Dermis blood vessel endothelial cell (primary cell): ENCODE data around the gene C2CD4A. TPM values are rescaled to one million over a fixed set of nuclear protein-coding genes. Genes with fewer than 3 reads are reported as not detected.
"Not testable (repeated sequence)": the region's sequence is repeated elsewhere in the genome, so short reads cannot be mapped to it uniquely, and the experiment has no call there.

Experiments
- DNase-seq: peaks from one replicate; pipeline ENCODE4 v3.0.0; 2010
- total RNA-seq: library from RNA; depleted of rRNA; stranded (reverse); fragments of >200 nt; gene quantifications from 2 replicates; pipeline ENCODE4 v1.2.3, GENCODE V29; 2014

The C2CD4A gene
- 1.5 and 2.7 TPM in 2 replicates for total RNA-seq

DNA sequence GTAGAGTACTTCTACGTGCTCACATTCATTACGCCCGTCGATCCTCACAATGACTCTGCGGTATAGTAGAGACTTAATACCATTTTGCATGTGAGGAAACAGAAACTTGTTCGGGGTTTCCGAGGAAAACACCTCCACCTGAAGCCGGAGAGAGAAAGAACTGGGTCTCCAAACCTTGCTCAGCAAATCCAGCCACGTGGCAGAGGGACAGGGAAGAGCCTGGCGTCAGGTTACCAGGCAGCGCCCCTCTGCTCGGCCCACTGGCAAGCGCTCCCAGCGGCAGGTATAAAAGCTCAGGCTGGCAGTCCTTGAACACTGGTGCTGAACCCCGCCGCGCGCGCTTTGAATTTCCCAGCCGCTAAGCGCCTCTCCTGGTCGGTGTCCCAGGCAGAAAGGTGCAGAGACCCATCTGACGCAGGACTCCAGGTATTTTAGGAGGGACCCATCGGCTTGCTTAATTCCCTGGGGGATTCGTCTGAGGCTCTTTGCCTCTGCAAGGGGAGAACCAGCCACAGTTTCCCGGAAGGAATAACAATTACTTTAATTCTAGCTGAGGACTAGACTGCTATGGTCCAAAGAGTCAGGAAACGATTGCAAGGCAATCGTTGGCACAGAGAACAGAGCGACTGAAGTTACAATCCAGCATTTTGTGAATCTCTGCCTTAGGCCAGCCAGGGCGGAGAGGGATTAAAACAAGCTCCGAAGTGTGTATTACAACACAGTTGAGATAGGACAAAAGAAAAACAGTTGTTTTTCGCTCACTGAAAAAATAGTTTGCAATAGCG is at the start of gene C2CD4A:
Gene C2CD4A, plus strand, starts transcription at position 315 of the 785 bp plus-strand sequence. CDS start 637 bp downstream, outside the sequence.
- DNase-seq = peak; percentile 82

GRCh38 chr15:62020576-62021160 is 46.1 kb upstream of the C2CD4A start:
- DNase-seq = no peak

GRCh38 chr15:62021991-62022600 is 44.7 kb upstream of the C2CD4A start:
- DNase-seq = peak; percentile 17

GRCh38 chr15:62026487-62027262 is 40.1 kb upstream of the C2CD4A start:
- no peak for DNase-seq

DNA sequence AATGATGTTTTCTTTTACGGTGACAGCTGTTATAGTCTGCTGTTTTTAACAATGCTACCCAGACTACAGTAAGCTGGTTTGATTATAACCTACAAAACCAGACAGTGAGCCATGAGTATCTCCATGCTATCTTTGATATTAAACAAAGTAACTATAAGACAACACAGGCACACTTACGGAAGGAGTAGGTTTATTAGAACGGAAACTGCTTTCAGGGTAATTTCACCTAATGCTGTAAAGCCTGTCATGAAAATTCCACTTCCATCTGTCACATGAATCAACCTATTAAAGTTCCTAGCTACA is 39.6 kb upstream of the C2CD4A start:
- peak; percentile 3 for DNase-seq

DNA sequence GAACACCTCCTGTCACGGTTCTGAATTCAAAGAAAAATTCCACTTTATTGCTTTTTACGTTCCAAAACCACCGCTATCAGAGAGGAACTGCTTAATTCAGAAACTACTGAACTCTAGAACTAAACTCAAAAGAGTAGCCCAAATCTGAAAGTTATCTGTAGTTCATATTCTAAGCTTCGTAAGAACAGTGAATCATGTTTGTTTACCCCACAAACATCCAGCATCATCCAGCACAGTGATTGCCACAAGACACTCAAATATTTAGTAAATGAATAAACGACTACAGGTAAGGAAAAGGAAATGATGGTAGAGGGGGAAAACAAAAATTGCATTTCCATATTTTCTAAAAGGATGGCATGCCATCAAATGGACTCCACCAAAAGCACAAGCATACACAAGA is 38.9 kb upstream of the C2CD4A start:
- no peak for DNase-seq

DNA sequence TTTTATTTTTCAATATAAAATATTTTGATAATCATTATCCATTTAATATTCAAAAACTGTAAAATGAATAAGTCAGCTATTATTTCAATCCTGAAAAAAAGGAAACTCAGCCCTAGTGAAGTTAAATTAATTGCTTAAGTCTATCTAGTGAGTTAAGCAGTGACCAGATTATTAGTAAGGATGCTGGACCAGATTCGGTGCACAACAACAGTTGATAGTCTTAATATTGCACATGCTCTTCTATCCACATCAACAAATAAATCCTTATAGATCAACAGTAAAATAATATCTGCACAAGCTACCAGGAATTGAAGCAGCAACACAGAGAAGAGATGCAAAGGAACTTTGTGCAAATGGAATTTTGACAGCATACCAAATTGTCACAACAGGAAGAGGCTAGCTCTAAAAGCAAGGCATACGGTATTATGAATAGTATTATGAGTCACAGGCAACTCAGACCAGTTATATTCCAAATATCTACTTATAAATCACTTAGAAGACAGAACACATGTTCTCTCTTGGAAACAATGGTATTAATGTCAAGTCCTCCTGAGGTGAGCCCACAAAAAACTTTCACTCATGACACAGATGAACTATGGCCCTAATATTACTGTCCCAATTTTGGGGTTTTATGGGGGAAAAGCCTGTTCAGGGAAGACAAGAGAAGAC is 31.4 kb upstream of the C2CD4A start:
- peak; percentile 66 for DNase-seq

- DNase-seq = no peak
These were observed 20.6 kb upstream of the C2CD4A start for GRCh38 chr15:62046078-62046743.

DNA sequence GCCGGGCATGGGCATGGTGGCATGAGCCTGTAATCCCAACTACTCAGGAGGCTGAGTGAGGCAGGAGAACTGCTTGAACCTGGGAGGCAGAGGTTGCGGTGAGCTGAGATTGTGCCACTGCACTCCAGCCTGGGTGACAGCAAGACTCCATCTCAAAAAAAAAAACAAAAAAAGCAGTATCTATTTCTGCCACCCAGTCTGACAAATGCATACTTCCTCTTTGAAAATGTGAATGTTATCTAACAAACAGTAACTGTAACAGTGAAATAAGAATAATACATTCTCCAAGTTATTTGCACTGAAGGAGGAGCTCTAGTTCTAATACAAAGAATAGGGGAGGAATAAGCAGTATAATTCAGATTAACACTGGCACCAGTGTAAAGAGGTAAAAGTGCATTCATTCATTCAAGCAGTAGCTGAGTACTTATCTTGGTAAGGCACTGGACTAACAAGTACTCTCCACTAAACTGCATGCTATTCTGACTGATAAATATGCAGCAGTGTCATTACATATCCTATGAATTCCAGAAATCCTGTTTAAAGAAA is 19.4 kb upstream of the C2CD4A start:
- no peak for DNase-seq

- DNase-seq = not testable (repeated sequence)
These were observed 18.5 kb upstream of the C2CD4A start for GRCh38 chr15:62048254-62048653.

DNA sequence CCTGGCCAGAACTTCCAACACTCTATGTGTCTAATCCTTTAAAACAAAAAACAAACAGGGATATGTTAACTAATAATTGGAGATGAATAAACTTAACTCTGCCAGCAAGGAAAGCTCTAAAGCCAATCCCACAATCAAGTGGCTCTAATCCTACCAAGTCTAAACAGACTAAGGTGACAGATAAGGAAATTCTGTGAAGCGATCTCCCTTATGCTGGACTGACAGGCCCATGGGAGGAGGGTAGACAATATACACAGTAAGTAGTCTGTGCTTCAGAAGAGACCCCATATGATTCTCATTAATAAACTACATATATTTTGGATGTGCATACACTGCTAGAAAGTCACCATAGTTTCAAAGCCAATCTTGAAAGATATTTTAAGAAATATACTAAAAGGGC is 16.7 kb upstream of the C2CD4A start:
- DNase-seq = no peak

DNA sequence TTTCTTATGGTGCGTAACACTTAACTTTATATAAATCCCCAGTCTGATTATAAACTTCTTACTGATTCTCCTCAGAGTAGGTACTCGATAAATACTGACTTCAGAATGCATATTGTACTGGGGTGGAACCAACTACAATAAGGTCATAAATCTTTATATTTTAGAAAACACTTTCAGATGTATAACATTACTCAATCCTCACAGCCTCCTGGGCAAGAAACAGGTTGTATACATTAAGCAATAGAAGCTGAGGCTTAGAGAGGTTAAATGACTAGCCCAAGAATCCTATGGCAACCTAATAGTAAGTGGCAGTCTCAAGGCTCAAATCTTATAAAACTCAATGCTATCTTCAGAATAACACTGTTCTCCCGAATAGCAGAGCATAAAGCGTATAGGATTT is 15.6 kb upstream of the C2CD4A start:
- DNase-seq = no peak

DNA sequence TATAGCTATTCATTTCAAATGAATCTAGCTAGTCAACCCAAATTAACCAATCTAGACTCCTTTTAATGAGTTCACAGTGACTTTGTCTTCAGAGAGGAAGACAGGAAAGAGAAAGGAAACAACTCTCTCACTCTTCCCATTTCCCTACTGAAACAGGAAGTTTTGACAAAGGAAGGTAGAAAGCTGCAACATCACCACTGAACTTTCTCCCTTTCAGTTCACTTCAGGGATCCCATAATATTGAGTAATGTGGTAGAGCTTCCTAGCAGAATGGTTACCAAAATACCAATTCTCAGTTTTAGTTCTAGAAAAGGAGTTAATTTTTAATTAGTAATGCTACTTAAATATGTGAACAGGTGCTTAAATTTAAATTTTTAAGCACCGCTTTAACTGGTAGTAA is 14.1 kb upstream of the C2CD4A start:
- no peak for DNase-seq

DNA sequence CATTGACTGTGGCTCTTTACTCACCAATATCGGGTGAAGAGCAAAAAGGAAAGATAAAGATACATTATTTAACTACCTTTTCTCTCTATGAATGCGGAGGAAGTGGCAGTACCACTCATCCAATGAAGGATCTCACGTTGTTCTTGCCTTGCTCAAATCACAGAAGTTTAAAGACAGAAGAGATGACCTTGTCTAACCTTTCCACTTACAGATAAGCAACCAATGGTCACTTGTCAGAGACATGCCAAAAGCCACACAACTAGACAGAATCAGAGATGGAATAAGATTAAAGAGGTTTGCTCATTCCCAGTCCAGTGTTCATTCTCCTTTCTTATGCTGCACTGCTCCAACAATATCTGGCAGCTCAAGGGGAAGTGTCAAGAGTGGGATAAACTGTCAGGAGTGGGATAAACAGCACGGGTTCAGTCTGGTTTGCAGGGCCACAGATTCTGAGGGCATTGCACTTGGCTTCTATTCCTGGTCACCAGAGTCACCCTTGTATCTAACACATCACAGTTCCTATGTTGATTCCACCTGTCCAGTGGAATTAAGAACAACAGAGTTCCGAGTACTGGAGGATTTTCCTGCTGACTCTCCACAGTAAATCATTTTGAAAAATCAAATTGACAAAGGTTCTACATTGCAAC is 13.2 kb upstream of the C2CD4A start:
- DNase-seq = no peak

DNA sequence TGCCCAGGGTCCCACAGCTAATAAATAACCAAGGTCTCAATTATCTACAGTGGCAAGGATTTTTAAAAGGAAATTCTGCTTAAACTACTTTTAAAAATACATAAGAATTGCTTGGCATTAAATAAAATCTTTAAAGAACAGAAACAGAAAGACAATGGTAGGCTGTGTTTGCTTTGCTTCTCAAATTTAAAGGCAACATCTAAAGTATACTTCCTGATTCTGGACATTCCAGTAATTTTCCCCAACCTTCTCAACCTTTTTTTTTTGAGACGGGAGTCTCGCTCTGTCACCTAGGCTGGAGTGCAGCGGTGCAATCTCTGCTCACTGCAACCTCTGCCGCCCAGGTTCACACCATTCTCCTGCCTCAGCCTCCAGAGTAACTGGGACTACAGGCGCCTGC is 11.8 kb upstream of the C2CD4A start:
- DNase-seq = no peak

GRCh38 chr15:62057341-62057980 is 9.3 kb upstream of the C2CD4A start:
- DNase-seq = no peak

- no peak for DNase-seq
These were observed 8.3 kb upstream of the C2CD4A start for GRCh38 chr15:62058327-62059028.

DNA sequence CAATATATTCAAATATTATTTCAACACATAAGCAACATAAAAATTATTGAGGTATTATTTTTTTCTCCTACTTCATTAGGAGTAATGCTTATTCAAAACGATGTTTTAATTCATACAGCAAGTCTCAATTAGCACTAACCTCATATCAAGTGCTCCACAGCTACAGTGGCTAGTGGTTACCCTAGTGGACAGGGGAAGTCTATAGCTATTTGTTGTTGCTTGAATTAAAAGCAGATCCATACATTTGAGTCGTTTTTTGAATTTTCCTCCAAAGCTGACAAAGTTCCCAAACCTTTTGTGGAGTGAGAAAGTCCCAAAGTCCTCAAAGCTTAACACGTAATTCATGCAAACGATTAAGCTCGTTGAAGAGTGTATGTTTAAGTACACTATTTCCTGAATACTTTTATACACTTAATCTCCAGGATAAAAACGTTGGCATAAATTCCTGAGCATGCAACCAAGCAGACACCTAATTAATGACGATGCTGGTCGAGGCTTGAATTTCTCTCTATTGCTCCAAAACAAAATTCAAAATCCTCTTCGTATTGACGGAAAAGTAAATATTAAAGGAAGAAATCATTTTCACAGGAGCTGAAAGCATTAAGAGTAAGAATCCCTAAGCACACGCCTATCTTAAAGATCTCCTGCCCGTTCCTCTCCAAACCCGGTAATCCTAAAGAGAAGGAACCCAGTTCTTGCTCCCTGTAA is 7.5 kb upstream of the C2CD4A start:
- peak; percentile 47 for DNase-seq

GRCh38 chr15:62059816-62060112 is 7.0 kb upstream of the C2CD4A start:
- peak; percentile 58 for DNase-seq
